WTC11 (cell line): Measurements from ENCODE around the gene NUP62CL. TPM values are rescaled to one million over a fixed set of nuclear protein-coding genes. Genes with fewer than 3 reads are reported as not detected.
"Not testable (repeated sequence)": the region's sequence is repeated elsewhere in the genome, so short reads cannot be mapped to it uniquely, and the experiment has no call there.

ENCODE experiments used
- ATAC-seq: fragments of 200-7000 bp; cut with Tn5 transposase; 2 replicates; pipeline ENCODE4 v1.10.0; 2021; ENCODE audit warnings: mild to moderate bottlenecking, moderate library complexity
- CTCF ChIA-PET: fragments of 300-600 bp; sonication (Branson Sonifier 250); formaldehyde crosslinking; loops from one replicate; lab custom pipeline; 2021; ENCODE audit warnings: antibody characterized with exemption; lab: Charles Lee
- POLR2A ChIA-PET: fragments of 350-600 bp; sonication (Branson Sonifier 250); formaldehyde crosslinking; loops from one replicate; lab custom pipeline; 2021; ENCODE audit warnings: antibody characterized with exemption; lab: Charles Lee
- DNase-seq: peaks from one replicate; pipeline ENCODE4 v3.0.0; 2021; ENCODE audit warnings: low spot score
- H3K27ac Mint-ChIP-seq: 2 replicates; pipeline ENCODE4 v1.8.0; 2021; ENCODE audit warnings: mixed read lengths
- H3K27me3 Mint-ChIP-seq: 2 replicates; pipeline ENCODE4 v1.8.0; 2021; ENCODE audit warnings: low read depth, mild to moderate bottlenecking, moderate library complexity, mixed read lengths
- H3K36me3 Mint-ChIP-seq: 2 replicates; pipeline ENCODE4 v1.8.0; 2021; ENCODE audit warnings: mixed read lengths
- H3K4me1 Mint-ChIP-seq: 2 replicates; pipeline ENCODE4 v1.8.0; 2022; ENCODE audit warnings: mixed read lengths
- H3K4me3 Mint-ChIP-seq: 2 replicates; pipeline ENCODE4 v1.8.0; 2021; ENCODE audit warnings: mild to moderate bottlenecking, moderate library complexity, mixed read lengths
- H3K9me3 Mint-ChIP-seq: 2 replicates; pipeline ENCODE4 v1.8.0; 2021; ENCODE audit warnings: mixed read lengths
- GRHL2 ChIP-seq: fragments of 250-450 bp; sonication (Bioruptor Pico); IDR thresholded peaks from 2 replicates; pipeline ENCODE4 v1.8.0; 2022; ENCODE audit warnings: mild to moderate bottlenecking, moderate library complexity; ENCODE audit not compliant: insufficient replicate concordance, severe bottlenecking
- IRF2 ChIP-seq: sonication (generic); formaldehyde crosslinking; IDR thresholded peaks from 2 replicates; pipeline ENCODE4 v1.8.0; 2022; ENCODE audit warnings: low read depth, missing genetic modification reagents, borderline replicate concordance
- KAT7 ChIP-seq: sonication (generic); formaldehyde crosslinking; IDR thresholded peaks from 2 replicates; pipeline ENCODE4 v1.8.1; 2023; ENCODE audit warnings: missing genetic modification reagents, mild to moderate bottlenecking, borderline replicate concordance
- NFYB ChIP-seq: sonication (generic); formaldehyde crosslinking; conservative IDR thresholded peaks from 2 replicates; pipeline ENCODE4 v1.8.0; 2022; ENCODE audit warnings: low read depth, missing genetic modification reagents
- NR3C1 ChIP-seq: sonication (generic); formaldehyde crosslinking; conservative IDR thresholded peaks from 2 replicates; pipeline ENCODE4 v1.8.1; 2023; ENCODE audit warnings: low read depth, mild to moderate bottlenecking, missing genetic modification reagents
- PRRX2 ChIP-seq: fragments of 250-450 bp; sonication (Bioruptor Pico); IDR thresholded peaks from 2 replicates; pipeline ENCODE4 v1.8.0; 2021; ENCODE audit warnings: mild to moderate bottlenecking
- ZBTB21 ChIP-seq: sonication (generic); formaldehyde crosslinking; IDR thresholded peaks from 2 replicates; pipeline ENCODE4 v1.8.1; 2023; ENCODE audit warnings: mild to moderate bottlenecking, missing genetic modification reagents, borderline replicate concordance
- ZNF396 ChIP-seq: fragments of 250-450 bp; sonication (Bioruptor Pico); IDR thresholded peaks from 2 replicates; pipeline ENCODE4 v1.8.0; 2021; ENCODE audit warnings: mild to moderate bottlenecking, moderate library complexity, borderline replicate concordance
- total RNA-seq: library from RNA; stranded (reverse); gene quantifications from 3 replicates; pipeline ENCODE4 v1.2.3, GENCODE V29; 2021
- TF ChIP-seq, protein P1 (sequence below): sonication (generic); formaldehyde crosslinking; IDR thresholded peaks from 2 replicates; pipeline ENCODE4 v1.8.1; 2023; ENCODE audit warnings: mild to moderate bottlenecking, missing genetic modification reagents, moderate library complexity
- TF ChIP-seq, protein P2 (sequence below): fragments of 250-450 bp; sonication (Bioruptor Pico); IDR thresholded peaks from 2 replicates; pipeline ENCODE4 v2.1.2; 2022; ENCODE audit warnings: mild to moderate bottlenecking, moderate library complexity
- TF ChIP-seq, protein P3 (sequence below): sonication (generic); formaldehyde crosslinking; IDR thresholded peaks from 2 replicates; pipeline ENCODE4 v1.8.1; 2023; ENCODE audit warnings: mild to moderate bottlenecking, missing genetic modification reagents
- TF ChIP-seq, protein P4 (sequence below): fragments of 250-450 bp; sonication (Bioruptor Pico); IDR thresholded peaks from 2 replicates; pipeline ENCODE4 v1.9.0; 2021; ENCODE audit warnings: moderate library complexity, mild to moderate bottlenecking, inconsistent platforms, borderline replicate concordance

NUP62CL gene
- total RNA-seq, 1 experiment from 2014 or later: 3.3 TPM

DNA sequence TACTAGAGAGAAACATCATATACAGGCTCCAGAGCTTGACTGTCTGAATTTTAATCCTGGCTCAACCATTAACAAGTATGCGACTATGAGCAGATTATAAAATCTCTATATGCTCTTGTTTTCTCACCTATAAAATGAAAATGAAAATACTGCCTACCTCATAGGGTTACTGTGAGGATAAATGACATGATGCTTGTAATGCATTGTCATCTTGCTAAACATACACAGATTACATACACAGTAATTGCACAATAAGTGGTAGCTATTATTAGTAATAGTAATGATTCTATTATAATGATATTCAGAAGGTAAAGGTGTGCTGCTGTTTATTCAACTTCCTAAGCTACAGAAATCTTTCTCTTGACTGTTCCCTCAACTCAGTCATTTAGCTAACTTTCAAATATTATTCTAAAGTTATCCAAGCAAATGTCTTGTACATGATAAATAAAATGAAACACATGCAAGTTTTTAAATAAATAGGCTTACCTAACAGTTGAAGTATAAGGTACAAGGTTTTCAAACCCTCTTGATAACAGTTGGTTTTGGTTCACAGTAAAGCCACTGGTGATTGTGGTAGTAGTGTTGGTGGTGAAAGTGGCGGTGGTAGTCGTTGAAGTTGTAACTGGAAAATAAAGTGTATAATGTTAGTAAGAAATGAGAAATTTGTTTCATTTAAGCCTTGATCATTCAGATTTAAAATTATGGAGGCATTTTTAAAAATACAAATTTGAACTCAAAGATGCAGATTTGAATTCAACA is 38.9 kb downstream of the NUP62CL start (continued):
- TF ChIP-seq, protein P1, sequence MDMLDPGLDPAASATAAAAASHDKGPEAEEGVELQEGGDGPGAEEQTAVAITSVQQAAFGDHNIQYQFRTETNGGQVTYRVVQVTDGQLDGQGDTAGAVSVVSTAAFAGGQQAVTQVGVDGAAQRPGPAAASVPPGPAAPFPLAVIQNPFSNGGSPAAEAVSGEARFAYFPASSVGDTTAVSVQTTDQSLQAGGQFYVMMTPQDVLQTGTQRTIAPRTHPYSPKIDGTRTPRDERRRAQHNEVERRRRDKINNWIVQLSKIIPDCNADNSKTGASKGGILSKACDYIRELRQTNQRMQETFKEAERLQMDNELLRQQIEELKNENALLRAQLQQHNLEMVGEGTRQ (CRISPR knock-in tag): no peak
- TF ChIP-seq NR3C1 (CRISPR knock-in tag): no peak
- TF ChIP-seq, all 79 proteins: peak for 0

DNA sequence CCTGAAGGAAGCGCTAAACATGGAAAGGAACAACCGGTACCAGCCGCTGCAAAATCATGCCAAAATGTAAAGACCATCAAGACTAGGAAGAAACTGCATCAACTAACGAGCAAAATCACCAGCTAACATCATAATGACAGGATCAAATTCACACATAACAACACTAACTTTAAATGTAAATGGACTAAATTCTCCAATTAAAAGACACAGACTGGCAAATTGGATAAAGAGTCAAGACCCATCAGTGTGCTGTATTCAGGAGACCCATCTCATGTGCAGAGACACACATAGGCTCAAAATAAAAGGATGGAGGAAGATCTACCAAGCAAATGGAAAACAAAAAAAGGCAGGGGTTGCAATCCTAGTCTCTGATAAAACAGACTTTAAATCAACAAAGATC is 48.6 kb downstream of the NUP62CL start:
- H3K4me3 Mint-ChIP-seq, DNase-seq, H3K27me3 Mint-ChIP-seq, CTCF ChIA-PET, H3K27ac Mint-ChIP-seq, ATAC-seq, H3K36me3 Mint-ChIP-seq, H3K9me3 Mint-ChIP-seq, POLR2A ChIA-PET: not testable (repeated sequence)
- peaks cover 10% of the 10 kb centered on the region for H3K4me1 Mint-ChIP-seq

DNA sequence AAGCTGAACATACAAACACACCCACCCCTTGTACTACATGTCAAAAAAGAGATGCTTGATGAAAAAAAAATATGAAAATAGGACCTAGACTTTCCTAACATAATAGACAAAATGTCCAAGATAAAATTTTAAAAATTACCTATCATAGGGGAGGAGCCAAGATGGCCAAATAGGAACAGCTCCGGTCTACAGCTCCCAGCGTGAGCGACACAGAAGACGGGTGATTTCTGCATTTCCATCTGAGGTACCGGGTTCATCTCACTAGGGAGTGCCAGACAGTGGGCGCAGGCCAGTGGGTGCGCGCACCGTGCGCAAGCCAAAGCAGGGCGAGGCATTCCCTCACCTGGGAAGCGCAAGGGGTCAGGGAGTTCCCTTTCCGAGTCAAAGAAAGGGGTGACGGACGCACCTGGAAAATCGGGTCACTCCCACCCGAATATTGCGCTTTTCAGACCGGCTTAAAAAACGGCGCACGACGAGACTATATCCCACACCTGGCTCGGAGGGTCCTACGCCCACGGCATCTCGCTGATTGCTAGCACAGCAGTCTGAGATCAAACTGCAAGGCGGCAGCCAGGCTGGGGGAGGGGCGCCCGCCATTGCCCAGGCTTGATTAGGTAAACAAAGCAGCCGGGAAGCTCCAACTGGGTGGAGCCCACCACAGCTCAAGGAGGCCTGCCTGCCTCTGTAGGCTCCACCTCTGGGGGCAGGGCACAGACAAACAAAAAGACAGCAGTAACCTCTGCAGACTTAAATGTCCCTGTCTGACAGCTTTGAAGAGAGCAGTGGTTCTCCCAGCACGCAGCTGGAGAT is 50.4 kb downstream of the NUP62CL start:
- ATAC-seq, H3K27ac Mint-ChIP-seq, POLR2A ChIA-PET, H3K9me3 Mint-ChIP-seq, H3K36me3 Mint-ChIP-seq, DNase-seq, H3K27me3 Mint-ChIP-seq: not testable (repeated sequence)
- H3K4me1 Mint-ChIP-seq: peaks cover 22% of the 10 kb centered on the region
- H3K4me3 Mint-ChIP-seq: peak overlapping the region; percentile 76
- CTCF ChIA-PET: interaction anchor here (2.1 kb wide), 1 partner anchor 295 kb away, joined by 5 read pairs; no protein-coding TSS in a partner anchor

DNA sequence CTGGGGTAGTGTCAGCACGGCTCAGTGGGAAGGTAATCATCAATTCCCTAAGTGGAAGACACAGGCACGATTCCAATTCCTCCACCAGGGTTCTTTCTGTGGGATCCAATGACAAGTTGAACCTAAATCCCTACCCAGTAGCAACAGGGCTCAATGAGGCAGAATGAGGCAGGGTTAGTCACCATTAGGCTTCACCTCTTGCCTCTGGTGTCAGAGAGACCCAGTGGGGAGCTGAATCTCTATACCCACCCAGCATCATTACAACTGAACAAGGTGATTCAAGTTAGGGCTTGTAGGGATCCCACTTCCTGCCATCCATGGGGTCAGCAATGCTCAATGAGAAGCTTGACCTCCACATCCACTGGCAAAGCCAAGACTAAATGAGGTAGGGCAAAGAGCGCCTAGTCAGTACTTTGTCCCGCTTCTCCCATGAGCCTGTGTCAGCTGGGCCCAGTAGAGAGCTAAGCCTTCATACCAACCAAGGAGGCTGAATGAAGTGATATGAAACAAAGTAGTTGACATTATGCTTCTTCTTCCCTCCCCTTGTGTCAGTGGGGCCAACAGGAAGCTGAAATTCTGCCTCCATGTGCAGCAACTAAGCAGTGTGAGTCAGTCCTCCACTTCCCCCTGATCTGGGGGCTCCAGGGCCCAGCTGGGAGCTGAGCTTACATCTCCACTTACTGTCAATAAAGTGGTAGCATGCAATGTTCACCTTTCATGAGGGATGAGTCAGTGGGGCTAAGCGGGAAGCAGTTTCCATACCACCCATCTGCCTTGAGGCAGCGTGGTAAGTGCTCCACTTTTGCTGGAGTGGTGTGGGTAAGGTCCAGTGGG is 51.2 kb downstream of the NUP62CL start:
- DNase-seq (no peak), ATAC-seq (no peak)
- CTCF ChIA-PET: interaction anchor here (2.1 kb wide), 1 partner anchor 295 kb away, joined by 5 read pairs; no protein-coding TSS in a partner anchor

More for the DNA sequence above, 51.2 kb downstream of the NUP62CL start:
- peaks cover 30% of the 10 kb centered on the region for H3K4me1 Mint-ChIP-seq
- no peaks in the 10 kb centered on the region for H3K9me3 Mint-ChIP-seq
- H3K27ac Mint-ChIP-seq: no peak overlapping the region
- H3K27me3 Mint-ChIP-seq: no peaks in the 10 kb centered on the region
- TF ChIP-seq, protein P1 (CRISPR knock-in tag): no peak
- TF ChIP-seq, protein P2, sequence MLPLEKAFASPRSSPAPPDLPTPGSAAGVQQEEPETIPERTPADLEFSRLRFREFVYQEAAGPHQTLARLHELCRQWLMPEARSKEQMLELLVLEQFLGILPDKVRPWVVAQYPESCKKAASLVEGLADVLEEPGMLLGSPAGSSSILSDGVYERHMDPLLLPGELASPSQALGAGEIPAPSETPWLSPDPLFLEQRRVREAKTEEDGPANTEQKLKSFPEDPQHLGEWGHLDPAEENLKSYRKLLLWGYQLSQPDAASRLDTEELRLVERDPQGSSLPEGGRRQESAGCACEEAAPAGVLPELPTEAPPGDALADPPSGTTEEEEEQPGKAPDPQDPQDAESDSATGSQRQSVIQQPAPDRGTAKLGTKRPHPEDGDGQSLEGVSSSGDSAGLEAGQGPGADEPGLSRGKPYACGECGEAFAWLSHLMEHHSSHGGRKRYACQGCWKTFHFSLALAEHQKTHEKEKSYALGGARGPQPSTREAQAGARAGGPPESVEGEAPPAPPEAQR (CRISPR knock-in tag): no peak
- TF ChIP-seq PRRX2 (no peak), KAT7 (CRISPR knock-in tag) (no peak), GRHL2 (CRISPR knock-in tag) (no peak), ZNF396 (CRISPR knock-in tag) (no peak), NFYB (no peak), IRF2 (CRISPR knock-in tag) (no peak), ZBTB21 (CRISPR knock-in tag) (no peak)
- TF ChIP-seq, protein P3, sequence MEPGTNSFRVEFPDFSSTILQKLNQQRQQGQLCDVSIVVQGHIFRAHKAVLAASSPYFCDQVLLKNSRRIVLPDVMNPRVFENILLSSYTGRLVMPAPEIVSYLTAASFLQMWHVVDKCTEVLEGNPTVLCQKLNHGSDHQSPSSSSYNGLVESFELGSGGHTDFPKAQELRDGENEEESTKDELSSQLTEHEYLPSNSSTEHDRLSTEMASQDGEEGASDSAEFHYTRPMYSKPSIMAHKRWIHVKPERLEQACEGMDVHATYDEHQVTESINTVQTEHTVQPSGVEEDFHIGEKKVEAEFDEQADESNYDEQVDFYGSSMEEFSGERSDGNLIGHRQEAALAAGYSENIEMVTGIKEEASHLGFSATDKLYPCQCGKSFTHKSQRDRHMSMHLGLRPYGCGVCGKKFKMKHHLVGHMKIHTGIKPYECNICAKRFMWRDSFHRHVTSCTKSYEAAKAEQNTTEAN (CRISPR knock-in tag): no peak
- TF ChIP-seq, protein P4, sequence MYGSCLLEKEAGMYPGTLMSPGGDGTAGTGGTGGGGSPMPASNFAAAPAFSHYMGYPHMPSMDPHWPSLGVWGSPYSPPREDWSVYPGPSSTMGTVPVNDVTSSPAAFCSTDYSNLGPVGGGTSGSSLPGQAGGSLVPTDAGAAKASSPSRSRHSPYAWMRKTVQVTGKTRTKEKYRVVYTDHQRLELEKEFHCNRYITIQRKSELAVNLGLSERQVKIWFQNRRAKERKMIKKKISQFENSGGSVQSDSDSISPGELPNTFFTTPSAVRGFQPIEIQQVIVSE (CRISPR knock-in tag): no peak
- POLR2A ChIA-PET: no interaction called here
- peak overlapping the region; percentile 76 for H3K4me3 Mint-ChIP-seq
- no peaks in the 10 kb centered on the region for H3K36me3 Mint-ChIP-seq
